HG02970 (cell line): Measurements from ENCODE around the gene GLCCI1.
"Not testable (repeated sequence)": the region's sequence is repeated elsewhere in the genome, so short reads cannot be mapped to it uniquely, and the experiment has no call there.

ENCODE experiments used
- ATAC-seq: cut with Tn5 transposase; IDR thresholded peaks from one replicate; pipeline ENCODE4 v1.9.1; 2021; ENCODE audit warnings: mild to moderate bottlenecking, moderate library complexity, moderate number of reproducible peaks; ENCODE audit not compliant: unreplicated experiment, low FRiP score

Gene GLCCI1

DNA sequence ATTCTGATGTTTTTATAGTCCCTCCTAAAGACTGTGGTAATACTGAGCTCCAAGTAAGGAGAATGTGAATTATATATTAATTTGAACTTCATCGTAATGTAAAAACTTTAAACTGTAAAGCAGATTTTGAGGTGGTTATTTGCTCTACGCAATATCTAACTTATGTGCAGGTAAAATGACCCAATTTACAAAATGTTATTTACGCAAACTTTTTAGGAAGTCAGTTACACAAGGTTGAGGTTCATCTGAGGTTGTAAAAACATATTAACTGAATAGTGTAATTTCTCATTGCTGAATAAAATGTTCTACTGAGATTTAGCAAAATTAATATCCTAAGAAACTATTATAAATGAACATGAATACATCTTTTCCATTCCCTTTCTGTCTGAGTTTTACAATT lies 15.8 kb downstream of the GLCCI1 start:
- ATAC-seq = no peak

DNA sequence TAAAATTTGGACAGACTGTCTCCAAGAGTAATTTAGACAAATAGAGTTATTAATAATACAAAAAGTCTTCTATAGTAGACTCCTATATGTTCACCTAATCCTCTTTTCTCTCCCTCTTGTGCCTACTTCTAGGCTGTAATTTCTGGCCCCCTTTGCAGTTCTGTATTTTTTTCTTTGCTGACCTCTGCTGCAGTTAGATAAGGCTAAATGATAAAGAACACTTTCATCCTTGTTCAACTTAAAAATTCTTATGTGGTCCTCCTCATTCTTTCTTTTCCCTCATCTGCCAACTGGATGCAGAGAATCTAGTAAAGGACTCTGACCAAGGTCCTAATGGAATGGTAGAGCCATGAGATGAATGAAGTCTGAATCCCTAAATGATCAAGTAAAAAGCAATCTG lies 20.1 kb downstream of the GLCCI1 start:
- no peak for ATAC-seq

- no peak for ATAC-seq
Observed at GRCh38 chr7:7989133-7989532, 20.5 kb downstream of the GLCCI1 start.

DNA sequence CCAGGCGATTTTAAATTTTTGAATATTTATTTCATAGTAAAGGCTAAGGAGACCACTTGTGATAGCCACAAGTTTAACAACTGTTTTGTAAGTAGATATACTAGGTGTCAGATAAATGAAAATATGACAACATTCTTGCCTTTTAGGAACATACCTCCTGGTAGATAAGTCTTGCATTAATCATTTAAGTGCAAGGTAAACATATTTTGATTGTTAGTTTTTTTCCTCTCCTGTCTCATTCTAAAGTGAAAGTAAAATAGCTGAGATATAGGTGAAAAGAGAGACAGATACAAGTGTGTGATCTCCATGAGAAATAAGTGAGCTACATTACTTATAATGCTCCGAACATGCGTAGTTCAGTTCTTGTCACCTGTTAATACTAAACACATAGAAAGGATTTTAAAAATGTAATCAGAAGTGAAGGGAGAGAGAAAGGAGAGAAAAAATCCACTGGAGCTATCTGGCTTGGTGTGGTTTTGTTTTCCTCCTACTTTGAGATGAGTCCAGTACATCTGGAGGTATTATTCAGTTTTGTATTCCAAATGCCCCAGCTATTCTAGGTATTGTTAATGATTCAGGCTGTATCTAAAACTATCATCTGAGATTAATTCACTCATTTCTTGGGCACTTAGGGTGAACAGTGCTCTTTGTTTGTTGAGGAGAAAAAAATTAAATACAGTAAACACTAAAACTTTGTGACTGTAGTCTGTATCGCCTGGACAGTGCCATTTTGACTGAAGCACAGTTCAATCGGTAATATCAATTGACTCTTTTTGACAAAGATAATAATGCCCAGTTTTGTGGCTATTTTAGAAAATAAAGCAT lies 21.2 kb downstream of the GLCCI1 start:
- ATAC-seq = no peak

DNA sequence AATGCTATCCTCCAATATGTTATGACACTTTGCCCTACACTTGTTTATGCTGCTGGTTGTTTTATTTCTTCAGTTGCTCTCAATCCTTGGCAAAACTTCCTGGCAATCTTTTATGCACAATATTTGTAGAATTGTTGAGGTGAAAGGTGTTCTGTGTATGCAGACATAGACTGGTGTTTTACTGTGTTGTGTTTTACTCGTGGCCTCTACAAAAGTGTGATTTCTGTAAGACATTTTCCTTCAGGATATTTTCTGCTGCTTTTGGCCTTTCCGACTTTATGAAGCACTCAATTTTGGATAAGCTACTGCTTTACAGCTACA lies 21.8 kb downstream of the GLCCI1 start:
- no peak for ATAC-seq

DNA sequence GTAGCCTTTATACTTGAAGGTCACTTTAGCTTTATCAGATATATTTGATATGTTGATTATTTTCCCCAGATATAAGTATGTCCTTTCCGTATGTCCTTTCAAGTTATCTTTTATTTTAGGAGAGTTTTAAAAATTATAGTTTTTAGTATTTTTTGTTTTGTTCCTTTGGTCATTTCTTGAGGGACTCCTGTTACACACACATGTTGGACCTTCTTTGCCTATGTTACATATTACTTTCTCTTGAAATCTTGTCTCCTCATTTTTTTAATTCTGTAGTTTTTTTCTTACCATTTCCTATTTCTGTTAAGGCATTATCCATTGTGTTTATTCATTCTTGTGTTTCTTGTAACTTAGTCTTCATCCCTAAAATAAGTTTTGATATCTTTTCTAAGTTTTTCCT lies 23.9 kb downstream of the GLCCI1 start:
- ATAC-seq = no peak

GRCh38 chr7:7995348-7995747 lies 26.8 kb downstream of the GLCCI1 start:
- ATAC-seq = not testable (repeated sequence)

DNA sequence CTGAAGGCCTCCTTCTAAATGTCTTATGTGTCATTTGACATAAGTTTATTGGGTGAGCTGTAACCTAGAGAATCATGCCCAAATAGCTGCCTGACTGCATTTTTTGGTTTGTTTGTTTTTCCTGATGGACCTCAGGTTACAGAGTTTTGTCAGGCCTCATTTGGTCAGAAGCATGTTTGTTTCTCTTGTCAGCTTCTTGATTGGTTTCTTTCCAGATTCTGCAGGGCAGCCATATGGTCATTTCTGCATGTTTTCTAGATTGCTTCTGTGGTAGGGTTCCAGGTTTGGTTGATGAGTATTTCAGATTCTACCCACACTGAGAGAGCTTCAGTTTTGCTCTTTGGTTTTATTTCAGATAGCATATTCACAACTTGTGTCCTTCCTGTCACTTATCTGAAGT lies 28.0 kb downstream of the GLCCI1 start:
- ATAC-seq = no peak

GRCh38 chr7:8000315-8000941 lies 31.8 kb downstream of the GLCCI1 start:
- no peak for ATAC-seq

DNA sequence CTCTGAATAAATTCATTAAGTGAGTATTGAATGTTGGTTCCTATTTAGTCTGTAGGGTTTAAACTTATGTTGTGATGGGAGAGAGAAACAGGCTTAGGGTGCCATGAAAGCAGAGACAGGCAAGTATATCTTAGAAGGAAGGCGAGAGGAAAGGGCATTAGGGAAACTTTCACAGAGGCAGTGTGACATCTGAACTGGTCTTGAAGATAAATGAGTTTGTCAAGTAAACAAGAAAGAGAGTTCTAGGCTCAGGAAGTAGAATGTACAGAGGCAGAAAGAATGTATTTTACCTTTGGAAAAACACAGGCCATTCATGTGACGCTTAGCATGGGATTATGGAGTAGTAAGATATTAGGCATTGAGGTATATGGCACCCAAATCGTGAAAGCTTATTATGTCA lies 34.5 kb downstream of the GLCCI1 start:
- no peak for ATAC-seq

DNA sequence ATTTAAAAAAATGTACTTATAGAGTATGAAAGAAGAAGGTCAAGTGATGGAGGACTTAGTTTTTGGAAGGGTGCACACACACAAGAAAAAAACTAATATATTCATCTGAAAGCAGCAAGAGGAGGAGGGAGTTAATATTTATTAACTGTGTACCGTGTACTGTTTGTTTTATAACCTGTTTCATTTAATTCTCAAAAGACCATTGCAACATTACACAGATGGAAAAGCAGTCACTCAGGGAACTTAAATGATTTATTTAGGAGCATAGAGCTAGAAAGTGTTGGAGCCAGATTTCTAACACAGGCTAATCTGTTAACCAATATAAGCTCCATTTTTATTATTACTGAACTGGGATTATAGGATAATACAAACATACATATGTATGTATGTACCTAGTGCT lies 36.7 kb downstream of the GLCCI1 start:
- ATAC-seq = no peak

DNA sequence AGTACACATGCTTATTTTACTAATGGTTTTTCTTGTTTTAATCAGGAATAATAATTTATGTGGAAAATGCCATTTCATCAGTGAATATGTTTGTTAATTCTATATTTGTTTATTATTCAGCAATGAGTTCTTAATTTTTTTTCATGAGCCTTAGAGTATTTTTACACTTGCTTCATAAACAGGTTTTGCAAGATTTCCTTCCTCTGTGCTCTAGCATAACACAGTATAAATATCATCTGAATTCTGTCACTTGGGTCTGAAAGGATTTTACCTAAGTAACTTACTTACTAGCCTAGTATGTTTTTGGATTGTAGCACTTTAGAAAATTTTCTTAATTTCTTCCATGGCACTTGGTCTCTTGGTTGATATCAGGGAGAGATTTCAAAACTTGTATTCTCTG lies 45.8 kb downstream of the GLCCI1 start:
- no peak for ATAC-seq

DNA sequence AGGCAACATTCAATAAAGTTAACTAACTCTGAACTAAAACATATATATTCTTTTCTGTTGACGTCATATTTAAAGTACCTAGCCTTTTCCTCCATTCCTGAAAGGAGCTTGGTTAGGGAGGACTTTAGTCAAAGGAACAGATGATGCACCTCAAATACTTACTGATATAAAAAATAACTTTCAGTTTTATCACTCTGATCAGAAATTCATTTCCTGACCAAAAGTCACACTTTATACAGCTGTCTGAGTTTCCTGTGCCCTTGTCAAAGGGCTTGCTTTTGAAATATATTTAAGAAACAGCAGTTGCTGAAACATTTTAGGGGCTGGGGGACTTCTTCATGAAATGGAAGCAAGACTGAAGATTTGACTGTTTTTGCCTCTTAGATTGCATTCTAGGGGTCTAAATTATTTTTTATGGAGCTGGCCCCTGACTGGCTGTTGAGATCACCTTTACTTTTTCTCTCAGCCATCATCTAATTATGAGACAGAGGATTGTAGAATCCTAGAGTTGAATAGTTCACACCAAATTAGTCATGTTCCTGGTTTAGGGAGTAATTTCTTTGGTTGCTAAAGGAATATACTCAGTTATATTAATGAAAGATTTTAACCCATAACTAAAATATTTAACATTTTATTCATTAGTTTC lies 46.6 kb downstream of the GLCCI1 start:
- no peak for ATAC-seq

DNA sequence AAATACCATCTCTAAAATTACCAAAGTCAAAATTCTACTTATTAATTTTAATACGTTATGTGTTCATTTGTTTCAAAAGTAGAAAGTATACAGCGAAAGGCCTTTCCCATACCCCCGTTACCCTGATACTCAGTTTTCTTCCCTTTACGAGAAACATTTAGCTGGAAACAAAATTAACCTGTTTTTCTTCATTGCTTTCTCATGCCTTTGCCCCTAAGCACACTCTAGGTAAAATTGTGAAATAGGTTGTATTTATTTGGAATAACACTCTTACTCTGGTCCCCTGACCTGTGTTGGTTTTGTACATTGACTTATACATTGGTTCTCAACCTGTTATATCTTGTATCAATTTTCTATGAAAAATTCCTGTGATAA lies 47.1 kb downstream of the GLCCI1 start:
- no peak for ATAC-seq

DNA sequence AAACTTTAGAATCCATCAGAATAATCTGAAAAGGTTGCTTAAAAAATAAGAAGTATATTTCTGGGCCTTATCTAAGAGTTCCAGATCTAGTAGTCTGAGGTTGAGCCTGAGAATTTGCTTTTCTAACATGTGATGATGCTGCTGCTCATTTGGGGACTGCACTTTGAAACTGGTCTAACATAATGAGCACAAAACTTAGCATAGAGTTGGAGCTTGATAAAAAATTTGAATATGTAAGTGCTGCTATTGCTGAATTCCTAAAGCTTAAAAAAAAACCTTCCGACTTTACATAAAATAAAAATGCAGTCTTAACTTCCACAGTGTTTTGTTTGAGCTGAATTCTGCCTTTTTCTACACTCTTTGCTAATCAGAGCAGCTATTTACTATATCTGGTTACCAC lies 48.8 kb downstream of the GLCCI1 start:
- no peak for ATAC-seq

- no peak for ATAC-seq
Observed at GRCh38 chr7:8018961-8019360, 50.4 kb downstream of the GLCCI1 start.

GRCh38 chr7:8022628-8023027 lies 54.0 kb downstream of the GLCCI1 start:
- ATAC-seq = no peak

- no peak for ATAC-seq
Observed at GRCh38 chr7:8035192-8035591, 66.6 kb downstream of the GLCCI1 start.

- no peak for ATAC-seq
Observed at GRCh38 chr7:8035647-8036518, 67.3 kb downstream of the GLCCI1 start.

GRCh38 chr7:8037151-8037550 lies 68.6 kb downstream of the GLCCI1 start:
- no peak for ATAC-seq

GRCh38 chr7:8040768-8041369 lies 72.3 kb downstream of the GLCCI1 start:
- no peak for ATAC-seq
